IMR-90 (cell line): ENCODE results near the gene PRKAG2. TPM values are rescaled to one million over a fixed set of nuclear protein-coding genes. Genes with fewer than 3 reads are reported as not detected.

Experiments used
- ATAC-seq: fragments of 200-7000 bp; cut with Tn5 transposase; 2 replicates; pipeline ENCODE4 v1.9.1; 2020; ENCODE audit warnings: low read depth, mild to moderate bottlenecking, moderate library complexity
- BruUV-seq: library from RNA; stranded (reverse); fragments of 400-500 nt; replicated peaks from 2 replicates; lab custom pipeline; 2021; lab: Mats Ljungman, UMichigan
- CTCF ChIA-PET: fragments of 300-600 bp; formaldehyde crosslinking; extraction: SDS; loops from one replicate; lab custom pipeline; 2021; ENCODE audit warnings: antibody characterized with exemption; lab: Yijun Ruan, JAX
- POLR2A ChIA-PET: fragments of 300-600 bp; sonication (Branson Sonifier 250); formaldehyde crosslinking; loops from one replicate; lab custom pipeline; 2022; ENCODE audit warnings: antibody characterized with exemption; ENCODE audit not compliant: unreplicated experiment; lab: Charles Lee
- DNase-seq: peaks from one replicate; pipeline ENCODE4 v3.0.0; 2013
- H2AFZ ChIP-seq: replicated peaks from 2 replicates; pipeline ENCODE3; 2013; ENCODE audit warnings: low read length, mild to moderate bottlenecking; ENCODE audit not compliant: poor library complexity
- H2AK5ac ChIP-seq: 2 replicates; pipeline ENCODE4 v1.6.1; 2013; ENCODE audit warnings: low read depth, low read length, inconsistent platforms
- H2AK9ac ChIP-seq: replicated peaks from 2 replicates; pipeline ENCODE3; 2013; ENCODE audit warnings: mild to moderate bottlenecking, low read depth, low read length, moderate library complexity; ENCODE audit not compliant: poor library complexity
- H2BK120ac ChIP-seq: 2 replicates; pipeline ENCODE4 v1.6.1; 2013; ENCODE audit warnings: low read depth, low read length, inconsistent platforms
- H2BK15ac ChIP-seq: 3 replicates; pipeline ENCODE4 v1.6.1; 2013; ENCODE audit warnings: low read depth, low read length, inconsistent platforms
- H2BK20ac ChIP-seq: 2 replicates; pipeline ENCODE4 v1.6.1; 2013; ENCODE audit warnings: low read depth, mild to moderate bottlenecking, inconsistent platforms, low read length, moderate library complexity
- H2BK5ac ChIP-seq: 2 replicates; pipeline ENCODE4 v1.6.1; 2013; ENCODE audit warnings: mild to moderate bottlenecking, low read depth, low read length, inconsistent platforms; ENCODE audit not compliant: poor library complexity, severe bottlenecking
- H3K14ac ChIP-seq: replicated peaks from 2 replicates; pipeline ENCODE4 v1.6.1; 2013; ENCODE audit warnings: low read depth, low read length, inconsistent platforms
- H3K18ac ChIP-seq: 2 replicates; pipeline ENCODE4 v1.6.1; 2013; ENCODE audit warnings: low read depth, low read length, control low read depth
- H3K23ac ChIP-seq: 2 replicates; pipeline ENCODE4 v1.6.1; 2013; ENCODE audit warnings: low read depth, low read length, inconsistent platforms
- H3K27ac ChIP-seq: 2 replicates; pipeline ENCODE4 v1.5.1; 2013; ENCODE audit warnings: mild to moderate bottlenecking, control low read depth, low read length; ENCODE audit not compliant: insufficient read depth
- H3K27me3 ChIP-seq: 2 replicates; pipeline ENCODE4 v1.6.1; 2013; ENCODE audit warnings: low read length; ENCODE audit not compliant: control insufficient read depth, insufficient read depth
- H3K36me3 ChIP-seq: 2 replicates; pipeline ENCODE4 v1.6.1; 2013; ENCODE audit warnings: low read length, mixed read lengths; ENCODE audit not compliant: control insufficient read depth, insufficient read depth
- H3K4ac ChIP-seq: 2 replicates; pipeline ENCODE4 v1.6.1; 2013; ENCODE audit warnings: low read depth, low read length, inconsistent platforms
- H3K4me1 ChIP-seq: 2 replicates; pipeline ENCODE4 v1.6.1; 2013; ENCODE audit warnings: low read length, mixed read lengths; ENCODE audit not compliant: control insufficient read depth, insufficient read depth
- H3K4me2 ChIP-seq: 2 replicates; pipeline ENCODE4 v1.6.1; 2013; ENCODE audit warnings: low read depth, mild to moderate bottlenecking, control low read depth, low read length, moderate library complexity
- H3K4me3 ChIP-seq: 2 replicates; pipeline ENCODE4 v1.5.1; 2013; ENCODE audit warnings: low read depth, mild to moderate bottlenecking, control low read depth, low read length, moderate library complexity; ENCODE audit not compliant: insufficient read depth
- H3K56ac ChIP-seq: 2 replicates; pipeline ENCODE4 v1.6.1; 2013; ENCODE audit warnings: low read length, inconsistent platforms; ENCODE audit not compliant: insufficient read depth; ENCODE audit errors: extremely low read depth
- H3K79me1 ChIP-seq, 2 experiments: 2 replicates each; pipeline ENCODE4 v1.6.1; 2013; ENCODE audit warnings: low read length in 2 of 2, inconsistent platforms in 1 of 2, low read depth in 1 of 2
- H3K9ac ChIP-seq: 2 replicates; pipeline ENCODE4 v1.6.1; 2013; ENCODE audit warnings: low read depth, low read length, control low read depth
- H3K9me1 ChIP-seq: 2 replicates; pipeline ENCODE4 v1.6.1; 2013; ENCODE audit warnings: low read length, inconsistent platforms; ENCODE audit not compliant: insufficient read depth
- H3K9me3 ChIP-seq: 2 replicates; pipeline ENCODE4 v1.6.1; 2013; ENCODE audit warnings: low read length; ENCODE audit not compliant: control insufficient read depth, insufficient read depth
- H4K20me1 ChIP-seq: 2 replicates; pipeline ENCODE4 v1.6.1; 2013; ENCODE audit warnings: low read length, inconsistent platforms; ENCODE audit not compliant: insufficient read depth
- H4K5ac ChIP-seq: 2 replicates; pipeline ENCODE4 v1.6.1; 2013; ENCODE audit warnings: mild to moderate bottlenecking, low read depth, low read length, control low read depth
- H4K8ac ChIP-seq, 2 experiments: 2 replicates each; pipeline ENCODE4 v1.6.1; 2013; ENCODE audit warnings: low read depth in 2 of 2, low read length in 2 of 2, control low read depth in 1 of 2, inconsistent platforms in 1 of 2
- H4K91ac ChIP-seq: 2 replicates; pipeline ENCODE4 v1.6.1; 2013; ENCODE audit warnings: low read depth, low read length, inconsistent platforms; ENCODE audit not compliant: insufficient read depth
- BHLHE40 ChIP-seq: fragments of 150-350 bp; IDR thresholded peaks from 2 replicates; pipeline ENCODE4 v1.6.1; 2016; ENCODE audit warnings: mild to moderate bottlenecking, low read depth, low read length
- CEBPB ChIP-seq: IDR thresholded peaks from 2 replicates; pipeline ENCODE4 v1.6.1; 2012; ENCODE audit warnings: low read depth, low read length, improper control_type of control experiment
- CHD1 ChIP-seq: IDR thresholded peaks from 2 replicates; pipeline ENCODE4 v1.6.1; 2012; ENCODE audit warnings: low read depth, low read length, improper control_type of control experiment
- CTCF ChIP-seq: conservative IDR thresholded peaks from 2 replicates; pipeline ENCODE4 v1.5.1; 2012; ENCODE audit warnings: mild to moderate bottlenecking, low read depth, low read length, improper control_type of control experiment
- POLR2A ChIP-seq: IDR thresholded peaks from 2 replicates; pipeline ENCODE4 v1.6.1; 2012; ENCODE audit warnings: mild to moderate bottlenecking, low read depth, low read length
- RAD21 ChIP-seq: IDR thresholded peaks from 2 replicates; pipeline ENCODE4 v1.6.1; 2012; ENCODE audit warnings: low read length, improper control_type of control experiment
- SMC3 ChIP-seq: fragments of 150-350 bp; IDR thresholded peaks from 2 replicates; pipeline ENCODE4 v1.6.1; 2016; ENCODE audit warnings: low read depth, mild to moderate bottlenecking, antibody characterized with exemption, low read length, moderate library complexity
- USF2 ChIP-seq: fragments of 150-350 bp; IDR thresholded peaks from 2 replicates; pipeline ENCODE4 v1.6.1; 2017; ENCODE audit warnings: mild to moderate bottlenecking, antibody characterized with exemption, low read length, low read depth
- WGBS, 2 experiments: methylation state at CpG; one replicate each; pipeline versions ENCODE4 v1.1.5 to v1.1.7; 2013; ENCODE audit warnings: missing lambda C conversion rate in 2 of 2; ENCODE audit not compliant: insufficient read length in 1 of 2; ENCODE audit errors: extremely low coverage in 2 of 2; 5-methylcytosine and 5-hydroxymethylcytosine counted together
- dilution Hi-C: fragments of 300-500 bp; cut with HindIII; formaldehyde crosslinking; loops from one replicate; pipeline ENCODE4 v1.14.3; 2018; ENCODE audit warnings: low sequenced_read_pairs; ENCODE audit not compliant: unreplicated experiment
- in situ Hi-C: fragments of 300-500 bp; cut with MboI; formaldehyde crosslinking; loops from 3 replicates; pipeline ENCODE4 v1.14.3; 2019; ENCODE audit warnings: low sequenced_read_pairs, inconsistent platforms, mixed read lengths
- intact Hi-C: fragments of 100-400 bp; cut with micrococcal nuclease; formaldehyde crosslinking; loops from 2 replicates; pipeline ENCODE4 v1.10.0; 2022
- polyA plus RNA-seq, 3 experiments: library from polyadenylated mRNA; depleted of rRNA; stranded (reverse); fragments of >200 nt; gene quantifications; 2 replicates each; pipeline ENCODE4 v1.2.3, GENCODE V29; 2012; ENCODE audit warnings: low replicate concordance in 1 of 3
- total RNA-seq: library from RNA; depleted of rRNA; stranded (reverse); fragments of >200 nt; gene quantifications from 2 replicates; pipeline ENCODE4 v1.2.3, GENCODE V29; 2012

The PRKAG2 gene
- total and polyA plus RNA-seq, 2 of the 4 experiments (the other 2 are of a cell fraction), result 15.4 to 21.6 TPM

DNA sequence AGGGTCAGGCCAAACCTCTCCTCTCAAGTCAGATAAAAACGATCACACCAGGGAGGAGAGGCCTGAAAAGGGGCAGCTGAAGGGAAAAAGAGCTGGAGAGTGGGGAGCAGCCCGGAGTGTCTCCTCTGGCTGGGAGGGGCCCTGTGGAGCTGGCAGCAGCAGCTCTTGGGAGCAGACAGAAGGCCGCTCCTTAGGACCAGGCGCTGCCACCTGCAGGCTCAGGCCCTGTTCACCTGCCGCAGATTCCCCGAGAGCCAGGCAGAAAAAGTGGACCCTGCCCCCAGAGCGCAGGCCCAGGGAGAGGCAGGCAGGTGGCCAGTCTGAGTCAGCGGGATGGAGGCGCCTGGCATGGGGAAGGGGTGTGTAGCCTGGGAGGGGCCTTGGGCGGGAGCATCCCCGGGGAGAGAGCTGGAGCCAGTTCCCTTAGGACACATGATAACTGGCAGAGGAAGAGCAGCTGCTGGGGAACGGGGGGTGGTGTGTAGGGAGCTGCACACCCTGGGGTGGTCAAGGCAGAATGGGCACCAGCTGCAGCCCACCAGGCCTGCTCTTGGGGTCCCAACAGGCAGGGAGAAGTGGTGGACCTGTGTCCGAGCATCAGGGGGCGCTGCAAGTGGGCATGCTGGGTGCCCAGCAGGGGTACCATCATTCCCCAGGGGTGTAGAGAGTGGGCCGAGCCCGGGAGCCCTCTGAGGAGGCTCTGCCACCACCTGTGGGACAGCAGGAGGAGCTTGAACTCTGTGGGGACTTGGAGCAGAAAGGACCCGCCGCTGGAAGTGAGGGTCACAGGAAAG lies 180.0 kb downstream of the PRKAG2 start (continued):
- no peak for TF ChIP-seq BHLHE40

GRCh38 chr7:151695951-151696541 lies 180.9 kb downstream of the PRKAG2 start:
- dilution Hi-C loops, result no loop called here
- no peak overlapping the region for H4K91ac ChIP-seq
- H2AK9ac ChIP-seq, result no peak overlapping the region
- BruUV-seq, result no TSS peak
- in situ Hi-C loops, result no loop called here
- no peak overlapping the region for H3K23ac ChIP-seq
- peaks cover 12% of the 10 kb centered on the region for H3K9me1 ChIP-seq
- H3K18ac ChIP-seq, result no peak overlapping the region
- peaks cover 11% of the 10 kb centered on the region for H3K4me1 ChIP-seq
- no peak overlapping the region for H3K9ac ChIP-seq
- H3K56ac ChIP-seq, result no peak overlapping the region
- peaks cover 0 to 5% of the 10 kb centered on the region in 2 experiments; a peak in 2 of 4 replicates for H3K79me1 ChIP-seq
- H3K4me2 ChIP-seq, result no peak overlapping the region
- no peaks in the 10 kb centered on the region for H3K27me3 ChIP-seq
- H2AK5ac ChIP-seq, result peak overlapping the region; percentile 16; the same call in 1 of the 2 replicates
- no peak overlapping the region for H2BK15ac ChIP-seq
- CTCF ChIA-PET, result no interaction called here
- TF ChIP-seq POLR2A (no peak), CEBPB (no peak), RAD21 (no peak), CTCF (no peak), USF2 (no peak), BHLHE40 (no peak), SMC3 (no peak), CHD1 (no peak)
- ATAC-seq (no peak), DNase-seq (no peak)
- H4K8ac ChIP-seq, result no peak overlapping the region
- no peaks in the 10 kb centered on the region for H3K36me3 ChIP-seq
- WGBS, 2 experiments, result 83% methylated on average over 21 of the region's 24 CpGs; no CpG with 5 or more reads in 1 of the 2 experiments
- no peak overlapping the region for H3K4me3 ChIP-seq
- H3K14ac ChIP-seq, result no peak overlapping the region
- intact Hi-C loops, result no loop called here
- peak overlapping the region; percentile 7; the same call in 1 of the 2 replicates for H3K4ac ChIP-seq
- no peak overlapping the region for H4K5ac ChIP-seq
- POLR2A ChIA-PET, result no interaction called here
- no peaks in the 10 kb centered on the region for H3K9me3 ChIP-seq
- no peak overlapping the region for H2BK120ac ChIP-seq
- H2BK20ac ChIP-seq, result no peak overlapping the region
- H4K20me1 ChIP-seq, result peaks cover 5% of the 10 kb centered on the region; the same call in 1 of the 2 replicates
- H2BK5ac ChIP-seq, result no peak overlapping the region
- no peak overlapping the region for H3K27ac ChIP-seq
- H2AFZ ChIP-seq, result no peak overlapping the region
